HUDEP-2 (cell line): ENCODE measurements around the gene PLA2G2D.

ENCODE experiments used
- DNase-seq, 76 experiments: peaks; one replicate each; lab custom pipeline; 2025; ENCODE audit not compliant: unreplicated experiment in 76 of 76; lab: John Stamatoyannopoulos, UW

PLA2G2D gene

GRCh38 chr1:20071416-20071815 lies 47.9 kb downstream of the PLA2G2D start:
- no peak for DNase-seq

- DNase-seq, result no peak
Measured at GRCh38 chr1:20070357-20070756, 49.0 kb downstream of the PLA2G2D start.

- no peak for DNase-seq
Measured at GRCh38 chr1:20069874-20070273, 49.5 kb downstream of the PLA2G2D start, which contains the start of gene PLA2G5. TSS of gene PLA2G5 (plus strand) at chr1:20070194. CDS start at chr1:20084831, 14,637 bp downstream.

GRCh38 chr1:20068722-20069121 lies 50.6 kb downstream of the PLA2G2D start:
- no peak for DNase-seq

- no peak for DNase-seq
Measured at GRCh38 chr1:20063861-20064292, 55.5 kb downstream of the PLA2G2D start.
